ENCODE results near the gene UBA6.

UBA6 gene

DNA sequence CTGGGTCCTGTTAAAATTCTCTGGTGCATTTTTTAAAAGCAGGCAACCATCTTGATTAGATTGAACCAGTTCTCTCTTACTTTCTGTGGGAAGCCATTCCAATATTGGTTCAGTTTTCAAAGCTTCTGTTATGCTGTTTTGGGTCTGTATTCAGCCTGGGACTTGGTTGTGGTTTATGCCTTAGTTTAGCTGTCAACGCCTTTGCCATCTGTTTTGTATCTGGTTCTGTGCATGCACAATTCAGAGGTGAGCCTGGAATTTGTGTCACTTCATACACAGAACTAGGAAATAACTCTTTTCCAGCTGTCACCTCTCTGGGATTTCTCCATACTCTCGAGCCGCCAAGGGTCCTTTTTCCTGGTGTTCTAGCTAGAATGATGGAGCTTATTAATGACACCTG lies 96.2 kb downstream of the UBA6 start:
- POLR2A ChIA-PET, result no interaction called here
- CTCF ChIA-PET, result interaction anchor here (1.0 to 2.0 kb wide), 5 partner anchors 8 to 258 kb away, joined by 3 to 6 read pairs (median 5); no protein-coding TSS in a partner anchor
- TF ChIP-seq, protein P1, sequence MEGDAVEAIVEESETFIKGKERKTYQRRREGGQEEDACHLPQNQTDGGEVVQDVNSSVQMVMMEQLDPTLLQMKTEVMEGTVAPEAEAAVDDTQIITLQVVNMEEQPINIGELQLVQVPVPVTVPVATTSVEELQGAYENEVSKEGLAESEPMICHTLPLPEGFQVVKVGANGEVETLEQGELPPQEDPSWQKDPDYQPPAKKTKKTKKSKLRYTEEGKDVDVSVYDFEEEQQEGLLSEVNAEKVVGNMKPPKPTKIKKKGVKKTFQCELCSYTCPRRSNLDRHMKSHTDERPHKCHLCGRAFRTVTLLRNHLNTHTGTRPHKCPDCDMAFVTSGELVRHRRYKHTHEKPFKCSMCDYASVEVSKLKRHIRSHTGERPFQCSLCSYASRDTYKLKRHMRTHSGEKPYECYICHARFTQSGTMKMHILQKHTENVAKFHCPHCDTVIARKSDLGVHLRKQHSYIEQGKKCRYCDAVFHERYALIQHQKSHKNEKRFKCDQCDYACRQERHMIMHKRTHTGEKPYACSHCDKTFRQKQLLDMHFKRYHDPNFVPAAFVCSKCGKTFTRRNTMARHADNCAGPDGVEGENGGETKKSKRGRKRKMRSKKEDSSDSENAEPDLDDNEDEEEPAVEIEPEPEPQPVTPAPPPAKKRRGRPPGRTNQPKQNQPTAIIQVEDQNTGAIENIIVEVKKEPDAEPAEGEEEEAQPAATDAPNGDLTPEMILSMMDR (IDR thresholded peaks at IDR 0.05; ENCODE audit: control extremely low read depth, extremely low read depth, low read depth, missing control alignments), result no peak
- no peak for DNase-seq (ENCODE audit: extremely low spot score)

DNA sequence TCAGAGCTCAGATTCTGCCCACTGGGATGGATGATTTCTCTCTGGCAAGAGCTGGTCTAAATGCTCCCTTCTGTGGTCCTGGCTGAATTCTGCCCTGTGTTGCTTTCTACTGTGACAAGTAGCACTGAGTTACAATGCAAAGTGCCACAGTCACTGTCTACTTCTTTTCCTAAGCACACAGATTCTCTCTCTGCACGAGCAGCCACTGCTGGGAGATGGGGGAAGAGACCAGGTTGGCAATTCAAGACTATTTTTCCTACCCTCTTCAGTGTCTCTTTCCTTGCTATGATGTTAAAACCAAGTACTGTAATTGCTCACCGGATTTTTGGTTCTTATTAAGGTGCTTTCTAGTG lies 97.0 kb downstream of the UBA6 start:
- CTCF ChIA-PET, result interaction anchor here (1.0 to 2.0 kb wide), 6 partner anchors 9 to 258 kb away, joined by 3 to 6 read pairs (median 4); no protein-coding TSS in a partner anchor
- TF ChIP-seq, protein P1 (IDR thresholded peaks at IDR 0.05; ENCODE audit: control extremely low read depth, extremely low read depth, low read depth, missing control alignments), result no peak
- no peak for DNase-seq (ENCODE audit: extremely low spot score)
- POLR2A ChIA-PET, result no interaction called here

DNA sequence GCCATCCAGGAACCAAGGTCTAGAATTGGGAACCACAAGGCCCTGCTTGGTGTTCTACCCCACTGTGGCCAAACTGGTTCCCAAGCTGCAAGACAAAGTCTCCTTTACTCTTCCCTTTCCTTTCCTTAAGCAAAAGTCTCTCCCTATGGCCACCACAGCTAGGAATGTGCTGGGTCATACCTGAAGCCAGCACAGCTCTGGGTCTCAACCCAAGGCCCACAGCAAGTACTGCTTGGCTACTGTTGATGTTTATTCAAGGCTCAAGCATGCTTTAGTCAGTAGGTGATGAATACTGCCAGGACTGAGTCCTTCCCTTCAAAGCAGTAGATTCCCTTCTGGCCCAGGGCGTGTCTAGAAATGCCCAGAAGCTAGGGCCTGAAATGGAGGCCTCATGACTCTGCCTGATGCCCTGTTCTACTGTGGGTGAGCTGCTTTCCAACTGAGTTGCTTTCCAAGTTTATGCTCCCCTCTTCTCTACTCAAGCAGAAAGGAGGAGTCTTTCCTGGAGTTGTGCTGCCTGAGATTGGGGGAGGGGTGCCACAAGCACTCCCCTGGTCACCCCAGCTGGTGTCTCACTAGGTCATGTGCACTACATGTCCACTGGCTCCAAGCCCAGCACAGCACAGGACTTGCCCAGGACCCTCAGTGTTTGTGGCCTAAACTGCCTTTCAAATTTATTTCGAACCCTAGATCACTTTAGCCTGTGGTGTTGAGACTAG lies 97.5 kb downstream of the UBA6 start:
- DNase-seq (ENCODE audit: extremely low spot score), result no peak
- ChIA-PET CTCF (interaction anchor here (0.9 to 2.0 kb wide), 8 partner anchors 10 to 259 kb away, joined by 3 to 6 read pairs (median 4); no protein-coding TSS in a partner anchor), POLR2A (no interaction called here)
- TF ChIP-seq, protein P1 (IDR thresholded peaks at IDR 0.05; ENCODE audit: control extremely low read depth, extremely low read depth, low read depth, missing control alignments), result no peak

DNA sequence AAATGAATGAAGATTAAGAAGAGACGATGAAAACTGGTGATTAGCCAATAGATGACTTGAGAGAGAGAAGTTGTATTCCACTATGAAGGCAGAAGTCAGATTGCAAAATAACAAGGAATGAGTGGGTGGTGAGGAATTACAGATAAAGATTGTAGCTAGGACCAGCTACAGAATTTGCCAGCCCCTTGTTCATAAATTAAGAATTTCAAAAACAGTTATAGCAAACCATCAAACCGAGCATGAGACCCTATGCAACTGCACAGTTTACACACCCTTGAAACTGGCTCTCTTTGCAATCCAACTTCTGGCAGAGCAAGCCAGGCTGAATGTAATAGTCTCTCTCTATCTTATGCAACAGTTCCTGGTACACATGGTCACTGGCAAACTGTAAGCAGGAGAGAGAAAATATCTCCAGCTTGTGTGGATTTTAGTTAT lies 107.2 kb downstream of the UBA6 start:
- no peak for DNase-seq (ENCODE audit: extremely low spot score)
- TF ChIP-seq, protein P1 (IDR thresholded peaks at IDR 0.05; ENCODE audit: control extremely low read depth, extremely low read depth, low read depth, missing control alignments), result no peak
- ChIA-PET POLR2A (no interaction called here), CTCF (no interaction called here)

DNA sequence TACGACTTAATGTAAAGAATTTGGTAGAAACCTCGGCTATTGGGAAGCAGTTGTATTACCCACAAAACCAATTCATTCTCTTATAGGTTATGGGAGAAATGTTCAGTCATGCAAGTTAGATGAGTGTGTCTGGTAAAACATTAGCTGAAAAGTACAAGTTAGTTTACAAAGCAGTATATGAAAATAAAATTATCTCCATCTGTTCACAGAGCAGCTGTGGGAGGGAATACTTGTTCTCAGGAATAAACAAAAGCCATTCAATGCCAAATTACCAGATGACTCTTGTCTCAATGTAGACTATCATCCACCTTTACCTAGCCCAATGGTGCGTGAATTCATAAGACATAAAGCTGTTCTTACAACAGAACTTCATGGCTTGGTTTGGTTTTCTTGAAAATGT lies 113.8 kb downstream of the UBA6 start:
- TF ChIP-seq, protein P1 (IDR thresholded peaks at IDR 0.05; ENCODE audit: control extremely low read depth, extremely low read depth, low read depth, missing control alignments), result no peak
- ChIA-PET CTCF (interaction anchor here (1.5 kb wide), 1 partner anchor 11 kb away, joined by 3 read pairs; no protein-coding TSS in a partner anchor), POLR2A (no interaction called here)
- DNase-seq (ENCODE audit: extremely low spot score), result no peak

DNA sequence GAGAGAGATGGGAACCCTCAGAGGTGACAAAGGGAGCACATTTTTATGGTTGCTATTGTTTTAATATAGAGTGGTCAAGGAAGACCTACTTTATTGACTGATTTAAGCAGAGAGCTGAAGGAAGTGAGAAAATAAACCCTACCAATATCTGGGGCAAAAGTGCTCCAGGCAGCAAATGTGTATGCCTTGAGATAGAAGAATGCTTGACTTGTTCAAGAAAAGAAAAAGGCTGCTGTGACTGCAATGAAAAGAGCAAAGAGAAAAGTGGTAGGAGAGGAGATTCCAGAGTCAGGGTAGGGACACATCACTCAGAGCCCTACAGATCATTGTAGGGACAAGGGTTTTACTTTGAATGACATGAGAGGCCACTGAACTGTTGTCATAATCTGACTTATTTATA lies 116.5 kb downstream of the UBA6 start:
- POLR2A ChIA-PET, result no interaction called here
- TF ChIP-seq, protein P1 (IDR thresholded peaks at IDR 0.05; ENCODE audit: control extremely low read depth, extremely low read depth, low read depth, missing control alignments), result no peak
- CTCF ChIA-PET, result no interaction called here
- no peak for DNase-seq (ENCODE audit: extremely low spot score)

Measured in GM10248 (cell line).